Effector CD8-positive, alpha-beta T cell (primary cell): ENCODE measurements around the gene ASAP3.

Experiments used
- DNase-seq: peaks from one replicate; lab custom pipeline; 2025; lab: John Stamatoyannopoulos, UW

ASAP3 gene

GRCh38 chr1:23423415-23424292, 60.3 kb downstream of the ASAP3 start:
- DNase-seq: peak; percentile 5

DNA sequence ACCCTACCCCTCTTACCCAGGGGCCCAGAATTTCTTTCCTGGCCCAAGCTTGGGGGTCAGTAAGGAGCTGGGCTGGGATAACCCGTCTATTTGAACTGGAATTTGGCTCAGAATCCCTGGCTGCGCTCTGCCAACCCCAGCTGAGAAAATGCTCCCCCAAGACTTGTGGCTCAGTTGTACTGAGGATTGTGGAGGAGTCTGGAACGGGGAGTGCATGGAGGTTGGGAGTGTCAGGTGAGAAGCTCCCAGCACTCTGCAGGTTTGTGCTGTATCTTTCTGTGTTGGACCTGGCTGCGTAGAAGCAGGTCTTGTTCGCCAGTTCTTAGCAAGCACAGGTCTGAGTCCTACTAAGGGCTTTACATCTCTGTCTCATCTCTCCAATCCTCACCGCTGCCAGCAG, 61.0 kb downstream of the ASAP3 start:
- no peak for DNase-seq

DNA sequence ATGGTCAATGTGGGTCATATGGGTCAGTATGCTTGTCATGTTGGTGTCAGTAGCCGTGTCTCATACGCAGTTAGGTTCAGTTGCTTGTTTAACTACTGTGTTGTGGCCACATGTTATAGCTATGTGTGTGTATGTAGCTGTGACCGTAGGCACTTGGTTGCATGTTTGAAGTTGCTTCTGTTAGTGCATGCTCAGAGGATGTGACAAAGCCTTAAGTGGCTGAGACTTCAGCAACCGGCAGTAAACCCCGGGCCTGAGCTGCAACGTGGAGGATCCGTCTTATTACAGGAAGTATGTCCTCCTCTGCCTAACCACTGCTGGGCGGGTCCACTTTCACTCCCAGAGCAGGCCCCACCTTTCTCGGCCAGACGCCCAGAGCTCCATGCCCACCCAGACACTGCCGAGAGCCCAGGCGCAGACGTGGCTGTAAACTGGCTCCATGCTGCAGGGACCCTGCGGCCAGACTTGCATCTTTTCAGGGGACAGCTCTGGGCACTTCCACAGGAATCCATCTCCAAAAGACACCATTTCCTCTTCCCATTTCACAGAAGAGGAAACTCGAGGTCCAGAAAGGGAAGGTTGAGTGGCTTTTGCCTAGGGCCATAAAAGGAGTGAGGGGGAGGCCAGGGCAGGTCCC, 61.6 kb downstream of the ASAP3 start:
- peak; percentile 12 for DNase-seq

GRCh38 chr1:23421753-23422240, 62.2 kb downstream of the ASAP3 start:
- no peak for DNase-seq

GRCh38 chr1:23421343-23421742, 62.6 kb downstream of the ASAP3 start:
- no peak for DNase-seq

- no peak for DNase-seq
These were observed 63.2 kb downstream of the ASAP3 start for GRCh38 chr1:23420778-23421177.

DNA sequence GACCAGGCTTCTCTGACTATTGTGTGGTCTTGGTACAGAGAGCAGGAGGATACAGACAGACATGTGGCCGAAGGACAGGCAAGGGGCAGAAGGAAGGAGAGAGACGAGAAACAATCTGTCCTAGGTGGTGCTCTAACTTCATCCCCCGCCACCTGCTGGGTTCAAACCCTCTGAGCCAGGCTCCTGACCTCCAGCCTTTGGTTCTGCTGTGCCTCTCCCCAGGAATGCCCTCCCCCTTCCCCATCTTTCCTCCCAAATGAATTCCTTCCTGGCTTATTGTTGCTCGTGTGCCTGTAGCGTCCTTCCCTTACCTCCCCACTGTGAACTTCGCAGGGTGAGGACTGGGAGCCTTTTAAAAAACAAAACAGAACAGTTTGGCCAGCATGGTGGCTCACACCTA, 64.8 kb downstream of the ASAP3 start:
- DNase-seq: no peak

DNA sequence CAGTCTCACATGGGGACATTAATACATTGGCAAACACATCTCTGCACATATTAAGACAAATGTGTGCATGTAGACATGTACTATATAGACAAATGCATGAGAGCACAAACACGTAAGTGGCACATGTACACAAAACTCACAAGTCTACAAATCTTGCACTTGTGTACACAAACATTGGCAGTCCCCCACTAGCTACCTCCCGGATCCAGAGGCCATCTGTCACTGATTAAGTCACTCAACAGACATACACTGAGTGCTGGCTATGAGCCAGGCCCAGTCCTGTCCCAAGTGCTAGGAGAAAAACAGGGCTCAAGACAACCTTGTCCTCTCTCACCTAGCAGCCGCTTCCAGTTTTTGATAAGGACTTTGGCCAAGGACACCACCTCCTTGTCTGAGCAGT, 66.4 kb downstream of the ASAP3 start:
- no peak for DNase-seq

GRCh38 chr1:23416964-23417363, 67.0 kb downstream of the ASAP3 start:
- DNase-seq: no peak

DNA sequence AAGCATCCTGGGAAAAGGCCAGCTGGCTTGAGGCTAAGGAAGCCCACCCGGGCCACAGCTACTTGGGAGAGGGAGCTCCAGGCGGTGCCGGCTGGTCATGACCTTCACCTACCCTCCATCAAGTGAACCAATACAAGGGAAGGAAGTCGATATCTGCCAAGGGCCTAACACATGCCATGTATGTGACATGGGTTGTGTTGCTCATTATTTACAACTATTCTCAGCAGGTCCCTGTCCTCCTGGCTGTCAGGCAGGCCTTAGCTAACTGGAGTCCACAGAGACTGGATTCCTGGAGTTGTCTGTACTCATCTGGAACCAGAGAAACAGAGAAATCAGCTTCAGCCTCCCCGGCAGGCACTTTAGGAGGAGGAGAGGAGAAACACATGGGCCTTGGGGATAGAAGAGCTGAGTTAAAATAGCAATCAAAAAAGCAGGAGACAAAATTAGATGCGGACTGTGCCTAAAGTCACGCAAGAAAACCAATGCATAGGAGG, 75.1 kb downstream of the ASAP3 start:
- DNase-seq: no peak

DNA sequence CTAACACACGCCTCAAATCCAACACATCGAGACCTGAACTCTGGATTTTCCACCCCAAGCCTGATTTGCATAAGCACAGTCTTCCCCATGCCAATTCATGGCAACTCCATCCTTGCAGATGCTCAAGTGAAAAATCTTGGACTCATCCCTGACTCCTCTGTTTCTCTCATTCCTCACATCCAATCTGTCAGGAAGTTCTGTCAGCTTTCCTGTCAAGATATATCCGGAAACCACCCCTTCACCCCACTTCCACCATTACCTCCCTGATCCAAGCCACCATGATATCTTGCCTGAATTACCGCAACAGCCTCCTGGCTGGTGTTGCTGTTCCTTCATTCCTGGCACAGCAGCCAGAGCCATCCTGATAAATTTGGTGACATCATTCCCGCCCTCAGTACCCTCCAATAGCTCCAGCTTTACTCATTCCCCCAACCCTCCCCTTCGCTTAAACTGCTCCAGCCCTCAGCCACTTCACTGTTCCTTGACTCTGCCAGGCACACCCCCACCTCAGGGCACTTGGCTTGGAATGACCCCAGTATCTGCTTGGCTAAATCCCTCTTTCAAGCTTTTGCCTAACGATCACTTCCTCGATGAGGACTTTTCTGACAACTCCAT, 76.9 kb downstream of the ASAP3 start:
- DNase-seq: no peak

GRCh38 chr1:23405946-23406345, 78.0 kb downstream of the ASAP3 start:
- no peak for DNase-seq

GRCh38 chr1:23403735-23404486, 80.1 kb downstream of the ASAP3 start:
- DNase-seq: peak; percentile 66

GRCh38 chr1:23403355-23403734, 80.6 kb downstream of the ASAP3 start:
- DNase-seq: no peak

DNA sequence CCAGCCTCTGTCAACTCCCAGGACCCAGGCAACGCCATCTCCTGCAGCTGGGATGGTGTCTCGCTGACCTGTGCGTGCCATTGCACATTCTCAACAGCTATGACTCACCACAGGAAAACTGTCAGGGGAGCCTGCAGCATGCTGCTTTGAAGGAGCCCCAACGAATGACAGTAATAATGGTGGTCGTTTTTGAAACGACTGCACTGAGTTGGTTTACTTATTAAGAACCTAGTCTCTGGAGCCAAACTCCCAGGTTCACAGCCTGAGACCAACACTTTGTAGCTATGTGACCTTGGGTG, 81.0 kb downstream of the ASAP3 start:
- no peak for DNase-seq

- no peak for DNase-seq
These were observed 81.5 kb downstream of the ASAP3 start for GRCh38 chr1:23402286-23403037.

GRCh38 chr1:23401313-23401712, 82.7 kb downstream of the ASAP3 start:
- DNase-seq: no peak

- no peak for DNase-seq
These were observed 83.5 kb downstream of the ASAP3 start for GRCh38 chr1:23400324-23401114.

DNA sequence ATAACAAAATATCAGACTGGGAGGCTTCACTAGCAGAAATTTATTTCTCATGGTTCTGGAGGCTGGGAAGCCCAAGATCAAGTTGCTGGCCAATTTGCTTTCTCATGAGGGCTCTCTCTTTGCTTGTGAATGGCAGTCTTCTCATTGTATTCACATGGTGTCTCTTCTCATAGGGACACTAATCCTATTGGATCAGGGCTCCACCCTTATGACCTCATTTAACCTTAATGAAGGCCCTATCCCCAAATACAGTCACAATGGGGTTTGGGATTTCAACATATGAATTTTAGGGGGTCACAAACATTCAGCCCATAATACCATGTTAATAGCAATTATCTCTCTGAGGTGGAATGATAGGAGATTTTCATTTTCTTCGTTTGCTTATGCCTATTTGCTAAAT, 84.8 kb downstream of the ASAP3 start:
- DNase-seq: no peak

DNA sequence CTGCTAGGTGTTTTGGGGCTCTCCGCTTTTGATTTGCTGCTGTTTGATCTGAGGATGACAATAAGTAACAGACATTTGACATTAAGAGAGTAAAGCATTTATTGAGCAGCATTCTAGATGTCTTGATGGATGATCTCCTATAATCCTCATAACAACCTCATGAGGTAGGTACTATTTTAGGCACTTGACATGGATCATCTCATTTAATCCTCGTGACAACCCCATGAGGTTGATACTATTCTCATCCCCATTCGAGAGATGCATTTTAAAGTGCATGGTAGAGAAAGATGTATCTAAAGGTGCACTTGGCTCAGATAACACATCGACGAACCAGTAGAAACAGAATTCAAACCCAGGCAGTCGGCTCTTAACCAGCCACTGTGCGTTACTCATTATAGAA, 86.1 kb downstream of the ASAP3 start:
- DNase-seq: no peak

- no peak for DNase-seq
These were observed 87.6 kb downstream of the ASAP3 start for GRCh38 chr1:23396380-23396779.
